GM23248 (cell line): ENCODE results near the gene CTBP2. TPM values are rescaled to one million over a fixed set of nuclear protein-coding genes. Genes with fewer than 3 reads are reported as not detected.

Experiments
- DNase-seq: peaks from one replicate; pipeline ENCODE4 v3.0.0-alpha.2; 2015
- H2AFZ ChIP-seq: fragments of 200-600 bp; sonication (generic); 2 replicates; pipeline ENCODE4 v1.6.1; 2016; ENCODE audit warnings: antibody characterized with exemption
- H3F3A ChIP-seq: fragments of 200-600 bp; sonication (generic); 2 replicates; pipeline ENCODE4 v1.6.1; 2016; ENCODE audit warnings: mild to moderate bottlenecking, antibody characterized with exemption, mixed run types; ENCODE audit not compliant: insufficient read depth
- H3K27ac ChIP-seq: fragments of 200-600 bp; sonication (generic); 2 replicates; pipeline ENCODE4 v1.5.1; 2016; ENCODE audit warnings: mild to moderate bottlenecking
- H3K27me3 ChIP-seq: fragments of 200-600 bp; sonication (generic); replicated peaks from 2 replicates; pipeline ENCODE4 v1.6.1; 2016; ENCODE audit warnings: mild to moderate bottlenecking; ENCODE audit not compliant: insufficient read depth
- H3K36me3 ChIP-seq: fragments of 200-600 bp; sonication (generic); 2 replicates; pipeline ENCODE4 v1.6.1; 2016; ENCODE audit warnings: low read depth, mild to moderate bottlenecking
- H3K4me1 ChIP-seq: fragments of 200-600 bp; sonication (generic); 2 replicates; pipeline ENCODE4 v1.6.1; 2016; ENCODE audit warnings: mild to moderate bottlenecking; ENCODE audit not compliant: insufficient read depth
- H3K4me2 ChIP-seq: fragments of 200-600 bp; sonication (generic); one replicate; pipeline ENCODE4 v1.6.1; 2016; ENCODE audit warnings: mild to moderate bottlenecking; ENCODE audit not compliant: unreplicated experiment
- H3K4me3 ChIP-seq: fragments of 200-600 bp; sonication (generic); 2 replicates; pipeline ENCODE4 v1.5.1; 2016; ENCODE audit warnings: mild to moderate bottlenecking
- H3K79me2 ChIP-seq: fragments of 200-600 bp; sonication (generic); 2 replicates; pipeline ENCODE4 v1.6.1; 2016; ENCODE audit warnings: mild to moderate bottlenecking; ENCODE audit not compliant: insufficient read depth
- H3K9ac ChIP-seq: fragments of 200-600 bp; sonication (generic); 2 replicates; pipeline ENCODE4 v1.6.1; 2016; ENCODE audit warnings: mild to moderate bottlenecking
- H3K9me2 ChIP-seq: fragments of 200-600 bp; sonication (generic); 2 replicates; pipeline ENCODE4 v1.6.1; 2016; ENCODE audit warnings: mixed run types, mild to moderate bottlenecking, moderate library complexity; ENCODE audit not compliant: insufficient read depth
- H3K9me3 ChIP-seq: fragments of 200-600 bp; sonication (generic); one replicate; pipeline ENCODE4 v1.6.1; 2017; ENCODE audit warnings: low read depth
- H4K20me1 ChIP-seq: fragments of 200-600 bp; sonication (generic); 2 replicates; pipeline ENCODE4 v1.6.0; 2016; ENCODE audit not compliant: insufficient read depth
- EZH2 ChIP-seq: fragments of 200-600 bp; sonication (generic); IDR thresholded peaks from 2 replicates; pipeline ENCODE4 v1.6.1; 2018; ENCODE audit warnings: antibody characterized with exemption, mild to moderate bottlenecking; ENCODE audit not compliant: insufficient read depth, poor library complexity, severe bottlenecking
- EZH2phosphoT487 ChIP-seq: fragments of 200-600 bp; sonication (generic); IDR thresholded peaks from 2 replicates; pipeline ENCODE4 v1.6.1; 2018; ENCODE audit warnings: antibody characterized with exemption, moderate library complexity, mild to moderate bottlenecking, low read depth; ENCODE audit not compliant: insufficient read depth
- WGBS, 2 experiments: methylation state at CpG; one replicate each; pipeline ENCODE4 v1.1.6; 2015 to 2017; ENCODE audit warnings: low lambda C conversion rate in 2 of 2, low coverage in 1 of 2; ENCODE audit errors: missing lambda C conversion rate in 2 of 2; 5-methylcytosine and 5-hydroxymethylcytosine counted together
- in situ Hi-C: fragments of 300-500 bp; cut with MboI; formaldehyde crosslinking; loops from 2 replicates; pipeline ENCODE4 v1.15.0; 2020
- polyA plus RNA-seq: library from polyadenylated mRNA; unstranded; fragments of >200 nt; fragmentation: Nextera tagmentation; extraction: Ambion mirVana; gene quantifications from 2 replicates; pipeline ENCODE4 v1.2.1, GENCODE V29; 2016
- total RNA-seq: library from RNA; depleted of rRNA; stranded (reverse); fragments of >200 nt; shearing (Covaris generic); gene quantifications from 2 replicates; pipeline ENCODE4 v1.2.3, GENCODE V29; 2014

The CTBP2 gene
- total and polyA plus RNA-seq, 2 experiments from 2014 or later, result 52.0 to 65.5 TPM

GRCh38 chr10:125145636-125146035 lies 14.7 kb downstream of the CTBP2 start:
- DNase-seq, result no peak

GRCh38 chr10:125144693-125145623 lies 15.4 kb downstream of the CTBP2 start:
- H3K36me3 ChIP-seq, result no peaks in the 10 kb centered on the region
- WGBS, 2 experiments, result 45 to 47% methylated on average over 13 of the region's 13 CpGs
- no peak for TF ChIP-seq EZH2phosphoT487
- no peak for TF ChIP-seq EZH2
- no peaks in the 10 kb centered on the region for H3K27me3 ChIP-seq
- no peak overlapping the region for H3K4me3 ChIP-seq
- no peaks in the 10 kb centered on the region for H3K9me2 ChIP-seq
- peaks cover 7% of the 10 kb centered on the region for H3F3A ChIP-seq
- no peak overlapping the region for H3K9ac ChIP-seq
- peaks cover 100% of the 10 kb centered on the region for H3K79me2 ChIP-seq
- H3K27ac ChIP-seq, result no peak overlapping the region
- H3K4me1 ChIP-seq, result peaks cover 26% of the 10 kb centered on the region
- peak; percentile 83 for DNase-seq
- no peaks in the 10 kb centered on the region for H3K9me3 ChIP-seq
- in situ Hi-C loops, result no loop called here
- H2AFZ ChIP-seq, result no peak overlapping the region
- H3K4me2 ChIP-seq, result peak overlapping the region; percentile 5
- H4K20me1 ChIP-seq, result peaks cover 9% of the 10 kb centered on the region

More at GRCh38 chr10:125145636-125146035, 14.7 kb downstream of the CTBP2 start:
- H3K9ac ChIP-seq, result no peak overlapping the region
- H3K4me1 ChIP-seq, result peaks cover 26% of the 10 kb centered on the region
- 93 to 99% methylated on average over 5 of the region's 5 CpGs for WGBS, 2 experiments
- no peak overlapping the region for H3K4me3 ChIP-seq
- H3K36me3 ChIP-seq, result no peaks in the 10 kb centered on the region
- H3K27me3 ChIP-seq, result no peaks in the 10 kb centered on the region
- H3F3A ChIP-seq, result peaks cover 7% of the 10 kb centered on the region
- in situ Hi-C loops, result no loop called here
- H3K27ac ChIP-seq, result no peak overlapping the region
- no peak for TF ChIP-seq EZH2phosphoT487
- TF ChIP-seq EZH2, result no peak
- no peak overlapping the region for H3K4me2 ChIP-seq
- peaks cover 100% of the 10 kb centered on the region for H3K79me2 ChIP-seq
- no peaks in the 10 kb centered on the region for H3K9me3 ChIP-seq
- no peaks in the 10 kb centered on the region for H3K9me2 ChIP-seq
- H4K20me1 ChIP-seq, result peaks cover 3% of the 10 kb centered on the region; the same call in 1 of the 2 replicates
- no peak overlapping the region for H2AFZ ChIP-seq

- Histone ChIP-seq H3F3A (peaks cover 7% of the 10 kb centered on the region), H3K27ac (no peak overlapping the region), H3K79me2 (peaks cover 100% of the 10 kb centered on the region), H3K9me3 (no peaks in the 10 kb centered on the region), H3K4me3 (no peak overlapping the region), H3K27me3 (no peaks in the 10 kb centered on the region), H2AFZ (no peak overlapping the region), H3K4me2 (no peak overlapping the region), H3K4me1 (peaks cover 21% of the 10 kb centered on the region), H3K36me3 (no peaks in the 10 kb centered on the region), H4K20me1 (peaks cover 10% of the 10 kb centered on the region), H3K9ac (no peak overlapping the region), H3K9me2 (no peaks in the 10 kb centered on the region)
- WGBS, 2 experiments, result 91 to 93% methylated on average over 12 of the region's 12 CpGs
- TF ChIP-seq EZH2 (no peak), EZH2phosphoT487 (no peak)
- DNase-seq, result no peak
- in situ Hi-C loops, result no loop called here
Measured at GRCh38 chr10:125144206-125144605, 16.2 kb downstream of the CTBP2 start.

- H2AFZ ChIP-seq, result no peak overlapping the region
- H3K4me3 ChIP-seq, result no peak overlapping the region
- no peak for DNase-seq
- 91% methylated on average over 9 of the region's 9 CpGs for WGBS, 2 experiments
- no peak overlapping the region for H3K9ac ChIP-seq
- H3K27me3 ChIP-seq, result no peaks in the 10 kb centered on the region
- H3K9me3 ChIP-seq, result no peaks in the 10 kb centered on the region
- no peaks in the 10 kb centered on the region; the same call in 1 of the 2 replicates for H3K36me3 ChIP-seq
- no peaks in the 10 kb centered on the region for H3K9me2 ChIP-seq
- TF ChIP-seq EZH2phosphoT487, result no peak
- TF ChIP-seq EZH2, result no peak
- H3K4me1 ChIP-seq, result peaks cover 9% of the 10 kb centered on the region
- peaks cover 10% of the 10 kb centered on the region for H4K20me1 ChIP-seq
- no peak overlapping the region for H3K4me2 ChIP-seq
- no peak overlapping the region for H3K27ac ChIP-seq
- no peaks in the 10 kb centered on the region for H3F3A ChIP-seq
- H3K79me2 ChIP-seq, result peaks cover 100% of the 10 kb centered on the region
- in situ Hi-C loops, result no loop called here
Measured at GRCh38 chr10:125142946-125143345, 17.4 kb downstream of the CTBP2 start.
